RWPE1 (cell line): ENCODE data around the gene CDYL.

ENCODE experiments used
- CTCF ChIA-PET: fragments of 350-600 bp; sonication (Branson Sonifier 250); formaldehyde crosslinking; extraction: SDS; loops from one replicate; lab custom pipeline; 2021; lab: Yijun Ruan, JAX
- POLR2A ChIA-PET: fragments of 400-600 bp; formaldehyde crosslinking; extraction: SDS; loops from one replicate; lab custom pipeline; 2020; ENCODE audit warnings: antibody characterized with exemption; ENCODE audit not compliant: low non-redundant PET; lab: Yijun Ruan, JAX
- DNase-seq: peaks from one replicate; pipeline ENCODE4 v3.0.0; 2012; ENCODE audit warnings: low spot score
- H3K27ac ChIP-seq: fragments of 450-650 bp; 2 replicates; pipeline ENCODE4 v1.5.1; 2017
- CTCF ChIP-seq: fragments of 450-650 bp; conservative IDR thresholded peaks from 2 replicates; pipeline ENCODE4 v1.5.1; 2017; ENCODE audit warnings: low read depth, mild to moderate bottlenecking

Gene CDYL

DNA sequence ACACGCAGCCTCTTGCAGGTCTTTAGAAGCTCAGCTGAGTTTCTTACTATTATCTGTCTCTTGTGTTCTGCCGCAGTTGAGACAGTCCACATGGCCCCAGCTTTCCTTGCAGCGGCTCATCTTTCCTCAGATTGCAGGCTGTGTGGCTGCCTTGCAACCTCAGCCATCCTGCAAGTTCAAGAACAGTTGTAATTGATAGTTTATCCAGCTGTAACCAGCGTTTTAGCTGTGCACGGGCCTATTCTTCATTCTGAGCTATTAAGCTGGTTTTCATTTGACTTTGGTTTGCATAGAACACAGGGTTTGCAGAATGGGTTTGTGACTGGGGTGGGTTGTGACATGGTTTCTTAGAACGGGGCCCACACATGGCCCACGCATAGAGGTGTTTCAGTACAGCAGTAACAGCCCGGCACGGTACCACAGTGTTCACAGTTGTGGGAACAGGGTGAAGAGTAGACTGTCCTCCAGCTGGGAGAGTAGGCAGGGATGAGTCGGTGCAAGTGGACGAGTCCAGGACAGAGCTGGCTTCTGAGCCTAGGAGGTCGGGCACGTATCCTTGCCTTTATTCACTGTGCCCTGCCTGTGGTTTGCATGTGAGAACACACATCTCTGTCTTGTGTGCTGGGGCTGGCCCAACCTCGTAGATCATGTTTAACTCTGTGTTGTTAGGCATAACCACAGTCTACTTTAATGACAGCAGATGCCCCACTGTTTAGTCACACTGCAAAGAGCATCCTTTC, 138.4 kb downstream of the CDYL start:
- no peak for DNase-seq
- H3K27ac ChIP-seq = no peak overlapping the region
- CTCF ChIA-PET = no interaction called here
- TF ChIP-seq CTCF = no peak
- POLR2A ChIA-PET = no interaction called here

- TF ChIP-seq CTCF = no peak
- DNase-seq = no peak
- POLR2A ChIA-PET = no interaction called here
- CTCF ChIA-PET = no interaction called here
- H3K27ac ChIP-seq = no peak overlapping the region
Measured at GRCh38 chr6:4916954-4917561, 140.9 kb downstream of the CDYL start.

DNA sequence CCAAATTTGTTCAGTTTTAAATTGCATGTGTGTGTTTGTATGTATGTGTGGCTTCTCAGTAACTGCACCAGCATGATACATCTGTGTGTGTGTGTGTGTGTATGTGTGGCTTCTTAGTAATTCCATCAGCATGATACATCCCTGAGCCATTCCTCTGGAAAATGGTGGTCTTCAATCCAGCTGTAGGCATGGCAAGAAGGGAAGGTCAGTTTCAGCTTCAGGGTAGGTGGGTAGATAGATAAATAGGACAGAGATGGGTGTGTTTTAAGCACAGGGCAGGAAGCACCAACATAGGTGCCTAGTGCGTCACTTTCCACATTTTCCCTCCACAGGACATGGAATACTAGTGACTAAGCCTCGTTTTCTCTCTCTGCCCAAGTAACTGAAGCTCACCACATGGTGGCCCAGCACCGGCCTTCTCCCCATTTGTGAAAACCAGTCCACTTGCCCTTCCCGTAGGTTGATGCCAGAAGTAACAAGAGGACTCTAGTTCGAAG, 144.8 kb downstream of the CDYL start:
- H3K27ac ChIP-seq = no peak overlapping the region
- DNase-seq = no peak
- ChIA-PET POLR2A (no interaction called here), CTCF (interaction anchor here (0.7 to 0.8 kb wide), 2 partner anchors 14 to 15 kb away, joined by 3 read pairs; no protein-coding TSS in a partner anchor)
- no peak for TF ChIP-seq CTCF

GRCh38 chr6:4922488-4923037, 146.4 kb downstream of the CDYL start:
- ChIA-PET CTCF (no interaction called here), POLR2A (no interaction called here)
- no peak overlapping the region for H3K27ac ChIP-seq
- DNase-seq = no peak
- no peak for TF ChIP-seq CTCF

DNA sequence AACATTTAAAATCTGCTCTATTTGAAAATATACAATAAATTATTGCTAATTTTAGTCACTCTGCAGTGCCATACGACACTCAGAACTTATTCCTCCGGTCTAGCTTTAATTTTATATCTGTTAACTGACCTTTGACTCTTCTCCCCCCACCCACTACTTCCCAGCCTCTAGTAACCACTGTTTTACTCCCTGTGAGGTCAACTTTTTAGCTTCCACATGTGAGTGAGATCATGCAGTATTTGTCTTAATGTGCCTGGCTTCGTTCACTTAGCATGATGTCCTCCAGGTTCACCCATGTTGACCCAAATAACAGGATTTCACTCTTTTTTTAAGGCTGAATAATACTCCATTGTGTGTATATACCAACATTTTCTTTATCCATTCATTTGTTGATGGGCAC, 146.9 kb downstream of the CDYL start:
- no peak for TF ChIP-seq CTCF
- ChIA-PET POLR2A (no interaction called here), CTCF (no interaction called here)
- DNase-seq = no peak
- H3K27ac ChIP-seq = no peak overlapping the region

- no peak overlapping the region for H3K27ac ChIP-seq
- POLR2A ChIA-PET = no interaction called here
- no peak for DNase-seq
Measured at GRCh38 chr6:4924661-4925271, 148.6 kb downstream of the CDYL start.

More at GRCh38 chr6:4924661-4925271, 148.6 kb downstream of the CDYL start:
- CTCF ChIA-PET = no interaction called here
- TF ChIP-seq CTCF = no peak
